Gastrocnemius medialis (tissue), 4 donors: ENCODE measurements around the gene PDGFD.

Experiments used
- CTCF ChIP-seq, 5 experiments: fragments of 450-650 bp in 3 of 5; fragments of 200-600 bp in 2 of 5; sonication (generic) in 2 of 5; IDR thresholded peaks in 4 of 5; conservative IDR thresholded peaks in 1 of 5; 1 replicate in 4 of 5; 2 replicates in 1 of 5; pipeline ENCODE4 v1.5.1; 2016 to 2019; ENCODE audit warnings: antibody characterized with exemption in 5 of 5, mild to moderate bottlenecking in 3 of 5, moderate library complexity in 3 of 5
- POLR2A ChIP-seq, 2 donors: fragments of 450-650 bp; IDR thresholded peaks; one replicate each; pipeline ENCODE4 v1.6.1; 2017; ENCODE audit warnings: antibody characterized with exemption in 2 of 2, mild to moderate bottlenecking in 2 of 2, moderate library complexity in 2 of 2

GRCh38 chr11:103890654-103891053, 273.3 kb downstream of the PDGFD start:
- TF ChIP-seq CTCF (IDR thresholded peaks at IDR 0.05 in 4 of 5, conservative IDR thresholded peaks at IDR 0.05 in 1 of 5) (no peak), POLR2A (IDR thresholded peaks at IDR 0.05) (no peak)
